ENCODE results near the gene ETV6. TPM values are rescaled to one million over a fixed set of nuclear protein-coding genes. Genes with fewer than 3 reads are reported as not detected.

The ETV6 gene
- total RNA-seq, 1 experiment from 2014 or later = 14.1 TPM

- Histone ChIP-seq H3K4me2 (ENCODE audit: low read length) (no peak overlapping the region), H3K79me2 (ENCODE audit: insufficient read depth, low read length) (no peaks in the 10 kb centered on the region), H2AFZ (ENCODE audit: low read depth, low read length, poor library complexity, severe bottlenecking) (no peak overlapping the region), H3K4me1 (ENCODE audit: control insufficient read depth in 1 of 2, insufficient read depth in 2 of 2, low read length in 2 of 2) (no peaks in the 10 kb centered on the region), H3K27me3 (ENCODE audit: insufficient read depth, low read length) (no peaks in the 10 kb centered on the region), H3K9me2 (ENCODE audit: insufficient read depth) (no peaks in the 10 kb centered on the region), H3K9me3 (ENCODE audit: control insufficient read depth in 1 of 2, insufficient read depth in 1 of 2, low read depth in 1 of 2, low read length in 2 of 2) (no peaks in the 10 kb centered on the region), H4K20me1 (ENCODE audit: insufficient read depth) (no peaks in the 10 kb centered on the region), H3K36me3 (ENCODE audit: control insufficient read depth in 1 of 2, insufficient read depth in 2 of 2, low read length in 2 of 2) (no peaks in the 10 kb centered on the region), H3K4me3 (replicated peaks in 1 of 2; ENCODE audit: low read depth in 1 of 2, low read length in 2 of 2) (no peak overlapping the region), H3K9ac (ENCODE audit: low read length) (no peak overlapping the region), H3K27ac (ENCODE audit: low read depth, low read length) (no peak overlapping the region)
- DNase-seq (ENCODE audit: low read depth, low spot score) = no peak
- ATAC-seq = no peak
- RAD21 ChIA-PET (ENCODE audit: low non-redundant PET in 1 of 2, low total read pairs in 2 of 2, uncharacterized antibody in 2 of 2, unreplicated experiment in 2 of 2) = no interaction called here
- BruUV-seq (replicated peaks) = no TSS peak
- no peak for TF ChIP-seq CBX3 (IDR thresholded peaks at IDR 0.05; ENCODE audit: low read depth)
- TF ChIP-seq TCF7L2 (IDR thresholded peaks at IDR 0.05; ENCODE audit: borderline replicate concordance, extremely low read depth, insufficient read depth, insufficient read length) = no peak
- no peak for TF ChIP-seq ATF3 (IDR thresholded peaks at IDR 0.05)
- TF ChIP-seq EZH2phosphoT487 (IDR thresholded peaks at IDR 0.05; ENCODE audit: borderline replicate concordance) = no peak
- no peak for TF ChIP-seq YY1 (IDR thresholded peaks at IDR 0.05; ENCODE audit: extremely low read depth, insufficient replicate concordance, low read depth, low read length)
- no peak for TF ChIP-seq MAX (IDR thresholded peaks at IDR 0.05)
- TF ChIP-seq CTCF (IDR thresholded peaks at IDR 0.05 in 2 of 3, conservative IDR thresholded peaks at IDR 0.05 in 1 of 3; ENCODE audit: borderline replicate concordance in 1 of 3, insufficient read depth in 1 of 3, low read depth in 2 of 3, low read length in 2 of 3) = no peak
- no peak for TF ChIP-seq RAD21 (IDR thresholded peaks at IDR 0.05; ENCODE audit: low read depth)
- no peak for TF ChIP-seq POLR2AphosphoS5 (IDR thresholded peaks at IDR 0.05; ENCODE audit: low read depth, low read length)
- no peak for TF ChIP-seq ZNF274 (IDR thresholded peaks at IDR 0.05; ENCODE audit: low read depth, low read length)
- TF ChIP-seq SIN3A (IDR thresholded peaks at IDR 0.05; ENCODE audit: low read depth) = no peak
- TF ChIP-seq POLR2A (IDR thresholded peaks at IDR 0.05; ENCODE audit: borderline replicate concordance, extremely low read depth, insufficient read depth, insufficient read length) = no peak
- no peak for TF ChIP-seq SP1 (IDR thresholded peaks at IDR 0.05; ENCODE audit: low read depth)
- TF ChIP-seq EZH2 (IDR thresholded peaks at IDR 0.05) = no peak
- TF ChIP-seq REST (IDR thresholded peaks at IDR 0.05; ENCODE audit: low read depth) = no peak
- no peak for TF ChIP-seq JUND (IDR thresholded peaks at IDR 0.05)
- TF ChIP-seq EGR1 (IDR thresholded peaks at IDR 0.05; ENCODE audit: low read depth) = no peak
- intact Hi-C loops (cut with micrococcal nuclease) = no loop called here
- POLR2A ChIA-PET = no interaction called here
- CTCF ChIA-PET = no interaction called here
Measured at GRCh38 chr12:11780521-11781101, 131.1 kb downstream of the ETV6 start.
